Stimulated activated effector memory CD8-positive, alpha-beta T cell treated with anti-CD3 and anti-CD28 coated beads, Interleukin-12 subunit alpha, Interleukin-12 subunit beta, amount 100 ng/mL, for 72 hours (primary cell): ENCODE measurements around the gene TFB1M.

Experiments used
- ATAC-seq: fragments of 150-1000 bp; cut with Tn5 transposase; 2 replicates; pipeline ENCODE4 v1.10.0; 2021
- DNase-seq, 2 donors: peaks; one replicate each; pipeline ENCODE4 v3.0.0; 2021 to 2022; ENCODE audit warnings: low spot score in 2 of 2
- H3K27ac Mint-ChIP-seq: one replicate; pipeline ENCODE4 v1.8.0; 2022; ENCODE audit warnings: mild to moderate bottlenecking, mixed read lengths
- H3K36me3 Mint-ChIP-seq: one replicate; pipeline ENCODE4 v1.8.0; 2022; ENCODE audit warnings: mild to moderate bottlenecking, mixed read lengths
- H3K4me1 Mint-ChIP-seq: one replicate; pipeline ENCODE4 v1.8.0; 2022; ENCODE audit warnings: mixed read lengths
- H3K4me3 Mint-ChIP-seq: one replicate; pipeline ENCODE4 v1.8.0; 2022; ENCODE audit warnings: mild to moderate bottlenecking, mixed read lengths
- H3K9me3 Mint-ChIP-seq: one replicate; pipeline ENCODE4 v1.8.0; 2022; ENCODE audit warnings: mixed read lengths

Gene TFB1M

DNA sequence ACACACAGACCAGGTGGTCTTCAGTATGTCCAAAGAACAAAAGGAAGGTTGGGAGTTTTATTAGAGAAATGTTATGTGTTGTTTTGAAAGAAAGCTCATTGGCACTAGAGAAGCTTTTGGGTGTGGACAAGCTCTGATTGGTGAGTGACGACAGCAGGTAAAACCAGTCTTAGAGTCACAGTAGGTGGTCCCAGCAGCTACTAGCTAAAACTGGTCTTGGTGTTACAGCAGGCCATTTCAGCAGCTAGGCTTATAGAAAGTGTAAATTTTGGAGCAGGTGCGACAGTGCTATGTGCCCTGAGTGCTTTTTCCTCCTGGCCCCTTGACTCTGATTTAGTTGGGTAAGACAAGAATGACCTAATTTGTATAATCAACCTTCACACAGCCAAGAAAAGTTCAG lies 46.9 kb downstream of the TFB1M start:
- Mint-ChIP-seq H3K36me3 (peaks cover 46% of the 10 kb centered on the region), H3K9me3 (no peaks in the 10 kb centered on the region), H3K4me3 (no peak overlapping the region), H3K4me1 (peaks cover 8% of the 10 kb centered on the region), H3K27ac (no peak overlapping the region)
- ATAC-seq: no peak
- DNase-seq: no peak

DNA sequence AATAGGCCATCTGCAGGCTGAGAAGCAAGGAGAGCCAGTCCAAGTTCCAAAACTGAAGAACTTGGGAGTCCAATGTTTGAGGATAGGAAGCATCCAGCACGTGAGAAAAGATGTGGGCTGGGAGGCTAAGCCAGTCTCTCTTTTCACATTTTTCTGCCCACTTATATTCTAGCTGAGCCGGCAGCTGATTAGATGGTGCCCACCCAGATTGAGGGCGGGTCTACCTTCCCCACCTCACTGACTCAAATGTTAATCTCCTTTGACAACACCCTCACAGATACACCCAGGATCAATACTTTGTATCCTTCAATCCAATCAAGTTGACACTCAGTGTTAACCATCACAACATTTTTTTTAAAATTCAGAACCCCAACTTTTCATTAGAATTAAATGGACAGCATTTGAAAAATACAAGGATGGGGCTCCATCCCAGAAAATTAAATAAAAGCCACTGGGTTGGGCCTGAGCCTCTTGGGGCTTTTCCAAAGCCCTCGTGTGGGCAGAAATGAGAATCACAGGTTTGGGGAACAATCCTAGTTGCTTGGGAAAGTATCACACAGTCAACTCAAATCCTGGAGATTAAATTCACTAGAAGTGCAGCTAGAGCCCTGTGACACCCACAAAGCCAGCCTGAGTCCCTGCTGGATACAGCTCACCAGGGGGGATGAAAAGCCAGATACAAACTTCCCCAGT lies 48.3 kb downstream of the TFB1M start:
- Mint-ChIP-seq H3K4me3 (no peak overlapping the region), H3K27ac (no peak overlapping the region), H3K4me1 (peaks cover 20% of the 10 kb centered on the region), H3K36me3 (peaks cover 49% of the 10 kb centered on the region), H3K9me3 (no peaks in the 10 kb centered on the region)
- DNase-seq (no peak), ATAC-seq (no peak)

DNA sequence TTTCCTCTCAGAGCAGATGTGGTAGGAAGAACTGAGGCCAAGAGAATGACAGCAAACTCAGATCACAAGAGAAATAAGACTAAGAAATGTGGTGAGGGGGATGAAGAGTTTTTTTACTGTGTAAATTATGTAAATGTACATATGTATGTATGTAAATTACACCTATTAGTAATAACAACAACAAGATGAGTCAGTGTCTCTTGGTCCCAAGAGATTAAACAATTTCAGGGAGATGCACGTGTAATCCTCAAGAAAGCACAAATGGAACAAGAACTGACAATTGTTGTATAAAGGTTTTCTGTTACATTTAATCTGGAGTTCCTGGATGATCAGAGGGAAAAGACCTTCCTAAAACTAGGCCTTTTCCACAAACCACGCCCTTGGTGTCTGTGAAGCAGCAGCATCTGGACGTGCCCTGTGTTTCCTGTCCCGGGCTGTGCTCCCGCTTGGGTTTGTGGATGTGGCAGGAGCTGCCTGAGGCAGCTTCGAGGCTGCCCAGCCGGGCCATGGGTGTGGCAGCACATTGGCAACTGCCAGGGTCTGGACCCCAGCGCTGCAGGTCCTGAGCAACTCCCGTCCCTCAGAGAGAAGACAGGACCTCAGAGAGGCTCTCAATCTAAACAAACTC lies 49.5 kb downstream of the TFB1M start:
- H3K36me3 Mint-ChIP-seq: peaks cover 58% of the 10 kb centered on the region

DNA sequence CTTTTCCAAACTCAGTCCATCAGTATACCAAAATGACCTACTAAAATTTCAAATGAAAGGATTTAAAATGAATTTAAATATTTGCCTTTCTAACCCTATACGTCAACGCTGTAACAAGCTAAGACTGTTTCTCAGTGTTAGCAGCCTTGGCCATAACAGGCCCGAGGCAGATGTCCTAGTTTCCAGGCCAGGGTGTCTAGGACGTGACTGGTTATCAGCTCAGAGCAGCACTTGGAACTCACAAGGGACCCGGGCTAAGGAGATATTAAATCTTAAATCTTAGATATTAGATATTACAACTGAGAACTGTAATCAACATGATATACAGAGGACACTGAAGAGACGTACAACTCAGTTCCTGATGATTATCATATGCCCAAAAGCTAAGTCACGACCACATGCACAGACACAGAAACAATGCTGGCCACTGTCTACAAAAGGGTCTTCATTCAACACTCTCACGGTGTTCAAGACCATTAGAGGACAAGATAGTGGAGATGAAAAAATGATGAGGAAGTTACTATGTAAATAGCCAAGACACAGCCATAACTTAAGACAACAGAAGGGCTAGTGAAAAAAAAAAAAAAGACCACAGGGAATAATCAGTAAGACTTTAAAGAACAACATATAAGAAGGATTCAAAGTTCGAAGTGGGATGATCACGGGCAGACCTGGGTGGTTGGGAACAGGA lies 50.8 kb downstream of the TFB1M start, which contains the start of gene CLDN20:
Gene CLDN20 (plus strand): TSS at position 641 of the 691 bp plus-strand sequence. CDS start 11,707 bp downstream, outside the sequence.
- DNase-seq (no peak), ATAC-seq (no peak)
- peaks cover 22% of the 10 kb centered on the region for H3K4me1 Mint-ChIP-seq
- no peak within 1 kb of the TSS for H3K4me3 Mint-ChIP-seq
- peak within 1 kb of the TSS; percentile 50 for H3K27ac Mint-ChIP-seq
- peaks cover 64% of the 10 kb centered on the region for H3K36me3 Mint-ChIP-seq
- no peaks in the 10 kb centered on the region for H3K9me3 Mint-ChIP-seq

More for the DNA sequence above, 49.5 kb downstream of the TFB1M start:
- no peaks in the 10 kb centered on the region for H3K9me3 Mint-ChIP-seq
- ATAC-seq (no peak), DNase-seq (peak in 1 of 2 donors; percentile 32)
- H3K4me1 Mint-ChIP-seq: peaks cover 22% of the 10 kb centered on the region
- H3K27ac Mint-ChIP-seq: no peak overlapping the region
- no peak overlapping the region for H3K4me3 Mint-ChIP-seq

DNA sequence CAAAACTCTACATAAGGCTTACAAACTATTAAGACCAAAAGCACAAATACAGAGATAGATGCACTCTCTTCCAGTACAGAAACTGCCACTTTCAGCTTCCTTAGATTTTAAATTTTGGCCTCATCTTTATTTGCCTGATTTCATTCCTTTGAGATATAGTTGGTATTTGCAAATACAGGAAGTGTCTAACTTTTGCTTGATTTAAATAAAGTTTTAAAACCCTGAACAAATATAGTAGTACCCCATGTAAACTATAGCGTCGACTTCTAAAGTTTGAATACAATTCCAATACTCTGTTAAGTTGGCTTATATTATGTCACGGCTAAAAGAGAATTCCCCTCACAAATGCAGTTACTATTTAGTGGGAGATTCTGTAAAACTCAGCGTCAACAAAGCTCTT lies 51.6 kb downstream of the TFB1M start:
- H3K4me3 Mint-ChIP-seq: no peak overlapping the region
- H3K9me3 Mint-ChIP-seq: no peaks in the 10 kb centered on the region
- DNase-seq: no peak
- H3K4me1 Mint-ChIP-seq: peaks cover 16% of the 10 kb centered on the region
- ATAC-seq: no peak
- H3K36me3 Mint-ChIP-seq: peaks cover 72% of the 10 kb centered on the region
- peak overlapping the region; percentile 50 for H3K27ac Mint-ChIP-seq

- Mint-ChIP-seq H3K27ac (peak overlapping the region; percentile 50), H3K36me3 (peaks cover 74% of the 10 kb centered on the region), H3K9me3 (no peaks in the 10 kb centered on the region), H3K4me1 (peaks cover 16% of the 10 kb centered on the region), H3K4me3 (no peak overlapping the region)
- peak in 1 of 2 donors; percentile 25 for DNase-seq
- ATAC-seq: peak; percentile 51
Measured at GRCh38 chr6:155261111-155261900, 53.0 kb downstream of the TFB1M start.

DNA sequence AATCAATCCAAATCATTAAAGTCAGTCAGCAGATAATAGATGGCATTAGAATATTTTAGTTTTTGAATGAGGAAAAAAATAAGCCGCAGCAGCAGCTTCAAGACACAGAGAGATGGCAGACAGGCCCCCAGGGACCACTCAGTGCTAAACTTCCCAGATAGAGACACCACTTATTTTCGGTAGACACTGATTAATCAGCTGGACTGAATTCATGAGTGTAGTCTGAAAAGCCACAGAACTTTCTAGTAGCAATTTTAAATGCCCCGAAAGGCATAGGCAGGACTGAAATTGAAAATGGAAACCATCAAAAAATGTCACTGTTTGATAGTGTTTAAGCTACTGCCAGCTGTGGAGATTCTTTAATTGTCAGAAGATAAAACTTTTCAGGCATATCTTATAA lies 53.6 kb downstream of the TFB1M start:
- H3K4me1 Mint-ChIP-seq: peaks cover 16% of the 10 kb centered on the region
- no peak overlapping the region for H3K4me3 Mint-ChIP-seq
- H3K27ac Mint-ChIP-seq: peak overlapping the region; percentile 50
- peak in 1 of 2 donors; percentile 26 for DNase-seq
- H3K36me3 Mint-ChIP-seq: peaks cover 74% of the 10 kb centered on the region
- no peak for ATAC-seq
- no peaks in the 10 kb centered on the region for H3K9me3 Mint-ChIP-seq

GRCh38 chr6:155259897-155260296 lies 54.4 kb downstream of the TFB1M start:
- Mint-ChIP-seq H3K36me3 (peaks cover 74% of the 10 kb centered on the region), H3K4me3 (no peak overlapping the region), H3K4me1 (peaks cover 16% of the 10 kb centered on the region), H3K27ac (peak overlapping the region; percentile 32), H3K9me3 (no peaks in the 10 kb centered on the region)
- no peak for DNase-seq
- no peak for ATAC-seq

GRCh38 chr6:155259204-155259603 lies 55.1 kb downstream of the TFB1M start:
- H3K4me1 Mint-ChIP-seq: peaks cover 16% of the 10 kb centered on the region
- no peak overlapping the region for H3K4me3 Mint-ChIP-seq
- ATAC-seq (no peak), DNase-seq (peak in 1 of 2 donors; percentile 22)
- peak overlapping the region; percentile 32 for H3K27ac Mint-ChIP-seq
- no peaks in the 10 kb centered on the region for H3K9me3 Mint-ChIP-seq
- peaks cover 81% of the 10 kb centered on the region for H3K36me3 Mint-ChIP-seq

- H3K27ac Mint-ChIP-seq: no peak overlapping the region
- no peak overlapping the region for H3K4me3 Mint-ChIP-seq
- H3K36me3 Mint-ChIP-seq: peaks cover 88% of the 10 kb centered on the region
- H3K4me1 Mint-ChIP-seq: peaks cover 16% of the 10 kb centered on the region
- ATAC-seq (no peak), DNase-seq (no peak)
- no peaks in the 10 kb centered on the region for H3K9me3 Mint-ChIP-seq
Measured at GRCh38 chr6:155257796-155258195, 56.5 kb downstream of the TFB1M start.

GRCh38 chr6:155256122-155256795 lies 58.0 kb downstream of the TFB1M start:
- ATAC-seq (no peak), DNase-seq (no peak)
- peaks cover 5% of the 10 kb centered on the region for H3K4me1 Mint-ChIP-seq
- no peaks in the 10 kb centered on the region for H3K9me3 Mint-ChIP-seq
- H3K27ac Mint-ChIP-seq: no peak overlapping the region
- peaks cover 95% of the 10 kb centered on the region for H3K36me3 Mint-ChIP-seq
- no peak overlapping the region for H3K4me3 Mint-ChIP-seq

- ATAC-seq (no peak), DNase-seq (no peak)
- Mint-ChIP-seq H3K9me3 (no peaks in the 10 kb centered on the region), H3K4me3 (no peak overlapping the region), H3K36me3 (peaks cover 95% of the 10 kb centered on the region), H3K27ac (peak overlapping the region; percentile 79), H3K4me1 (no peaks in the 10 kb centered on the region)
Measured at GRCh38 chr6:155254139-155254538, 60.1 kb downstream of the TFB1M start.

- DNase-seq (no peak), ATAC-seq (no peak)
- Mint-ChIP-seq H3K4me1 (no peaks in the 10 kb centered on the region), H3K27ac (peak overlapping the region; percentile 79), H3K9me3 (no peaks in the 10 kb centered on the region), H3K4me3 (no peak overlapping the region), H3K36me3 (peaks cover 95% of the 10 kb centered on the region)
Measured at GRCh38 chr6:155253337-155253736, 60.9 kb downstream of the TFB1M start.

DNA sequence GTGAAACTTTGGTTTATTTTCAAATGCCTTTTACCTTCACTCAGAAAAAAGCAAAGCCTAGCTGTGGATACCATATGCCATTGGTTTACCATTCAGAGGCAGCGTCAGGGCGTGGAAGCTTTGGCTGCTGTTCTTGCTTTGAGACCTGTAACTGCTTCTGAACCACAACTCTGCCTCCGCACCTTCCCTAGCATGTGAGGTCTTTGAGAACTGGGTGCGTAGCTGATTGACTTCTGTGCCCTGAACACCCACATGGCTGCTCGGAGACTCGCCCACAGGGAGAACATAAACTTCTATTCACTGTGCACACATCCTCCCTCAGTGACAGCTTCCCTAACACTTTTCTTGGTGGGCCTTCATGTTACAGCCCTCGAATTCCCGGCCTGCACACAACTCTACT lies 61.7 kb downstream of the TFB1M start:
- Mint-ChIP-seq H3K36me3 (peaks cover 90% of the 10 kb centered on the region), H3K9me3 (no peaks in the 10 kb centered on the region), H3K27ac (no peak overlapping the region), H3K4me1 (no peaks in the 10 kb centered on the region), H3K4me3 (no peak overlapping the region)
- ATAC-seq (no peak), DNase-seq (no peak)
